Measurements from ENCODE around the gene COL1A1. TPM values are rescaled to one million over a fixed set of nuclear protein-coding genes. Genes with fewer than 3 reads are reported as not detected.

Gene COL1A1
- total and polyA plus RNA-seq, 5 donors from 2014 or later = 26.2 TPM; not detected in 4

- peaks cover 4 to 12% of the 10 kb centered on the region in 2 experiments for H3K9me3 ChIP-seq (ENCODE audit: control insufficient read depth in 2 of 2, low read length in 2 of 2)
- H3K4me3 Mint-ChIP-seq = no peak overlapping the region
- DNase-seq (no peak), ATAC-seq (ENCODE audit: low read depth in 2 of 2) (no peak)
- H3K4me1 ChIP-seq (ENCODE audit: control insufficient read depth, insufficient read depth, low read length, poor library complexity, severe bottlenecking) = no peaks in the 10 kb centered on the region
- no peak overlapping the region for H3K27ac Mint-ChIP-seq
- no peak overlapping the region for H3K4me3 ChIP-seq (ENCODE audit: low read depth, low read length)
- H3K36me3 ChIP-seq (ENCODE audit: control insufficient read depth, insufficient read depth, low read length) = no peaks in the 10 kb centered on the region
- H3K27me3 ChIP-seq (ENCODE audit: control insufficient read depth, insufficient read depth, low read length) = peaks cover 16% of the 10 kb centered on the region
- no peaks in the 10 kb centered on the region for H3K4me1 Mint-ChIP-seq
- H3K27me3 Mint-ChIP-seq = peaks cover 36% of the 10 kb centered on the region
- no peaks in the 10 kb centered on the region for H3K36me3 Mint-ChIP-seq
- H3K27ac ChIP-seq (ENCODE audit: insufficient read depth, low read length, poor library complexity, severe bottlenecking) = no peak overlapping the region
- H3K9me3 Mint-ChIP-seq = peaks cover 0 to 7% (median 3%) of the 10 kb centered on the region in 7 donors
Measured at GRCh38 chr17:50234581-50234980, 33.1 kb upstream of the COL1A1 start.

DNA sequence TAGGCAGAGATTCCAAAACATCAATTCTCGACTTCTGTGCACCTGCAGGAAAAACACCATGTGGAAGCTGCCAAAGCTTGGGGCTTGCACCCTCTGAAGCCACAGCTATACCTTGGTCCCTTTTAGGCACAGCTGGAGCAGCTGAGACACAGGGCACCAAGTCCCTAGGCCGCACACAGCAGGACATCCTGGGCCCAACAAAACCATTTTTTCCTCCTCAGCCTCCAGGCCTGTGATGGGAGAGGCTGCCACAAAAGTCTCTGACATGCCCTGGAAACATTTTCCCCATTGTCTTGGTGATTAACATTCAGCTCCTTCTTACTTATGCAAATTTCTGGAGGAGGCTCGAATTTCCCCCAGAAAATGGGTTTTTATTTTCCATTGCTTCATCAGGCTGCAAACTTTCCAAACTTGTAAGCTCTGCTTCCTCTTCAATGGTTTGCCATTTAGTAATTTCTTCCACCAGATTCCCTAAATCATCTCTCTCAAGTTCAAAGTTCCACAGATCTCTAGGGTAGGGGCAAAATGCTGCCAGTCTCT is 24.3 kb upstream of the COL1A1 start:
- Mint-ChIP-seq H3K27ac (no peak overlapping the region), H3K9me3 (peaks cover 1 to 29% (median 7%) of the 10 kb centered on the region in 7 donors), H3K27me3 (peaks cover 18% of the 10 kb centered on the region), H3K4me1 (no peaks in the 10 kb centered on the region), H3K4me3 (no peak overlapping the region), H3K36me3 (peaks cover 10% of the 10 kb centered on the region)
- Histone ChIP-seq H3K36me3 (ENCODE audit: control insufficient read depth, insufficient read depth, low read length) (no peaks in the 10 kb centered on the region), H3K27me3 (ENCODE audit: control insufficient read depth, insufficient read depth, low read length) (no peaks in the 10 kb centered on the region), H3K4me1 (ENCODE audit: control insufficient read depth, insufficient read depth, low read length, poor library complexity, severe bottlenecking) (no peaks in the 10 kb centered on the region), H3K27ac (ENCODE audit: insufficient read depth, low read length, poor library complexity, severe bottlenecking) (no peak overlapping the region), H3K4me3 (ENCODE audit: low read depth, low read length) (no peak overlapping the region), H3K9me3 (ENCODE audit: control insufficient read depth in 2 of 2, low read length in 2 of 2) (peaks cover 0 to 10% of the 10 kb centered on the region in 2 experiments)
- ATAC-seq (ENCODE audit: low read depth in 2 of 2) (no peak), DNase-seq (no peak)

GRCh38 chr17:50222922-50223321 is 21.5 kb upstream of the COL1A1 start:
- Histone ChIP-seq H3K36me3 (ENCODE audit: control insufficient read depth, insufficient read depth, low read length) (no peaks in the 10 kb centered on the region), H3K27ac (ENCODE audit: insufficient read depth, low read length, poor library complexity, severe bottlenecking) (no peak overlapping the region), H3K9me3 (ENCODE audit: control insufficient read depth in 2 of 2, low read length in 2 of 2) (peaks cover 0 to 10% of the 10 kb centered on the region in 2 experiments), H3K4me3 (ENCODE audit: low read depth, low read length) (no peak overlapping the region), H3K4me1 (ENCODE audit: control insufficient read depth, insufficient read depth, low read length, poor library complexity, severe bottlenecking) (no peaks in the 10 kb centered on the region), H3K27me3 (ENCODE audit: control insufficient read depth, insufficient read depth, low read length) (no peaks in the 10 kb centered on the region)
- H3K4me1 Mint-ChIP-seq = no peaks in the 10 kb centered on the region
- H3K4me3 Mint-ChIP-seq = no peak overlapping the region
- H3K9me3 Mint-ChIP-seq = peaks cover 1 to 25% (median 4%) of the 10 kb centered on the region in 7 donors
- DNase-seq (no peak), ATAC-seq (ENCODE audit: low read depth in 2 of 2) (no peak)
- H3K36me3 Mint-ChIP-seq = peaks cover 10% of the 10 kb centered on the region
- H3K27ac Mint-ChIP-seq = no peak overlapping the region
- peaks cover 26% of the 10 kb centered on the region for H3K27me3 Mint-ChIP-seq

- Mint-ChIP-seq H3K36me3 (peaks cover 10% of the 10 kb centered on the region), H3K27me3 (peaks cover 23% of the 10 kb centered on the region), H3K4me1 (no peaks in the 10 kb centered on the region), H3K9me3 (peaks cover under 1 to 20% (median 3%) of the 10 kb centered on the region in 7 donors), H3K27ac (no peak overlapping the region), H3K4me3 (no peak overlapping the region)
- DNase-seq (no peak), ATAC-seq (ENCODE audit: low read depth in 2 of 2) (no peak)
- Histone ChIP-seq H3K36me3 (ENCODE audit: control insufficient read depth, insufficient read depth, low read length) (no peaks in the 10 kb centered on the region), H3K27me3 (ENCODE audit: control insufficient read depth, insufficient read depth, low read length) (no peaks in the 10 kb centered on the region), H3K9me3 (ENCODE audit: control insufficient read depth in 2 of 2, low read length in 2 of 2) (peaks cover 0 to 10% of the 10 kb centered on the region in 2 experiments), H3K27ac (ENCODE audit: insufficient read depth, low read length, poor library complexity, severe bottlenecking) (no peak overlapping the region), H3K4me1 (ENCODE audit: control insufficient read depth, insufficient read depth, low read length, poor library complexity, severe bottlenecking) (no peaks in the 10 kb centered on the region), H3K4me3 (ENCODE audit: low read depth, low read length) (no peak overlapping the region)
Measured at GRCh38 chr17:50221864-50222545, 20.6 kb upstream of the COL1A1 start.

- Histone ChIP-seq H3K36me3 (ENCODE audit: control insufficient read depth, insufficient read depth, low read length) (no peaks in the 10 kb centered on the region), H3K4me1 (ENCODE audit: control insufficient read depth, insufficient read depth, low read length, poor library complexity, severe bottlenecking) (no peaks in the 10 kb centered on the region), H3K27ac (ENCODE audit: insufficient read depth, low read length, poor library complexity, severe bottlenecking) (no peak overlapping the region), H3K4me3 (ENCODE audit: low read depth, low read length) (no peak overlapping the region), H3K9me3 (ENCODE audit: control insufficient read depth in 2 of 2, low read length in 2 of 2) (peaks cover 0 to 10% of the 10 kb centered on the region in 2 experiments), H3K27me3 (ENCODE audit: control insufficient read depth, insufficient read depth, low read length) (no peaks in the 10 kb centered on the region)
- H3K9me3 Mint-ChIP-seq = peaks cover 0 to 18% (median 3%) of the 10 kb centered on the region in 7 donors
- H3K27ac Mint-ChIP-seq = no peak overlapping the region
- peaks cover 21% of the 10 kb centered on the region for H3K27me3 Mint-ChIP-seq
- no peak overlapping the region for H3K4me3 Mint-ChIP-seq
- DNase-seq = peak in 1 of 3 donors; percentile 18
- ATAC-seq (ENCODE audit: low read depth in 2 of 2) = no peak
- peaks cover 10% of the 10 kb centered on the region for H3K36me3 Mint-ChIP-seq
- no peaks in the 10 kb centered on the region for H3K4me1 Mint-ChIP-seq
Measured at GRCh38 chr17:50221266-50221863, 19.9 kb upstream of the COL1A1 start.

DNA sequence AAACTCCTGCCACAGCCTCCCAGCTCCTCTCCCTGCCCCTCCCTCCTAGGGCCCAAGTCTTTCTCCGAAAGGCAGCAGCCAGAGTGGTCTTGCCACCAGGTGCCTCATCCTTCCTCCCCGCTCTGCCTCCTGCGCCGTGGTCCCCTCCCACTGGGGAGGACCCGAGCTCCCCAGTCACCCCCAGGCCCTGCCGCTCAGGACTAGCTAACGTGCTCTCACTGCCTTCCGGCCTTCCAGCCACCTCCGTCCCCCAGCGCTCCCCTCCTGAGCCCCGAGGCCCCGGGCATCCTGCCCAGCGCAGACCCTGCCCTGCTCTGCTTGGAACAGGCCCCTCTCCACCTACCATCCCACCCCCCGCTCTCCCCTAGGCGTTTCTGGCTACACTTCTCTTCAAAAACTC is 19.4 kb upstream of the COL1A1 start:
- H3K27me3 Mint-ChIP-seq = peaks cover 21% of the 10 kb centered on the region

DNA sequence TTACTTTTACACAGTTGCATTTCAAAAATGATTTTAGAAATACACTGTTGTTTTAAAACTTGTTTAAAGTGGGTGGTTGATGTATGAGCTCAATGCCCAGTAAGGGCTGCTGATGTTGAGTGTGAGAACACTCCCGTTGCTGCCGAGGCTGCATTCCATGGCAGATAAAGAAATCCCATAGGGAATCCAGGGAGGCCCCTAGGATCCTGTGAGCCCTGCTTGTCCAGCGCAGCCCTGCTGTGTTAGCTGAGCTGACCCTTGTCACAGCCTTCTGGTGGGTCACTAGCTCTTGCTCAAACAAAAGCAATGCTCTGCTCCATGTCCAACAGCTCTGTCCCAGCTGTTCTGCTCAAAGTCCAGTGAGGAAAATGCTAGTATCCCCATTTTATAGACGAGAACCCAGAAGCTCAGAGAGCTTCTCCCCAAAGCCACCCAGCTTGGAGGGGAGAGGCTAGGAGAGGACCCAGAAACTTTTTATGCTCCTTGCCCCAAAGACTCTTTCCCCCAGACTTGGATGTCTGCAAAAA is 18.6 kb upstream of the COL1A1 start:
- H3K9me3 ChIP-seq (ENCODE audit: control insufficient read depth in 2 of 2, low read length in 2 of 2) = peaks cover 0 to under 1% of the 10 kb centered on the region in 2 experiments
- no peaks in the 10 kb centered on the region for H3K4me1 ChIP-seq (ENCODE audit: control insufficient read depth, insufficient read depth, low read length, poor library complexity, severe bottlenecking)
- no peaks in the 10 kb centered on the region for H3K27me3 ChIP-seq (ENCODE audit: control insufficient read depth, insufficient read depth, low read length)
- no peak overlapping the region for H3K27ac ChIP-seq (ENCODE audit: insufficient read depth, low read length, poor library complexity, severe bottlenecking)
- Mint-ChIP-seq H3K36me3 (peaks cover 6% of the 10 kb centered on the region), H3K27me3 (peaks cover 17% of the 10 kb centered on the region), H3K9me3 (peaks cover 0 to 7% (median 2%) of the 10 kb centered on the region in 7 donors), H3K4me1 (no peaks in the 10 kb centered on the region), H3K4me3 (peak overlapping the region in 1 of 4 donors; percentile 7), H3K27ac (no peak overlapping the region)
- ATAC-seq (ENCODE audit: low read depth in 2 of 2) (no peak), DNase-seq (no peak)
- no peaks in the 10 kb centered on the region for H3K36me3 ChIP-seq (ENCODE audit: control insufficient read depth, insufficient read depth, low read length)
- H3K4me3 ChIP-seq (ENCODE audit: low read depth, low read length) = no peak overlapping the region

More for the DNA sequence above, 19.4 kb upstream of the COL1A1 start:
- no peak overlapping the region for H3K27ac Mint-ChIP-seq
- H3K9me3 ChIP-seq (ENCODE audit: control insufficient read depth in 2 of 2, low read length in 2 of 2) = peaks cover 0 to 8% of the 10 kb centered on the region in 2 experiments
- no peak overlapping the region for H3K4me3 ChIP-seq (ENCODE audit: low read depth, low read length)
- H3K27ac ChIP-seq (ENCODE audit: insufficient read depth, low read length, poor library complexity, severe bottlenecking) = no peak overlapping the region
- no peaks in the 10 kb centered on the region for H3K4me1 ChIP-seq (ENCODE audit: control insufficient read depth, insufficient read depth, low read length, poor library complexity, severe bottlenecking)
- H3K9me3 Mint-ChIP-seq = peaks cover 0 to 14% (median 3%) of the 10 kb centered on the region in 7 donors
- no peaks in the 10 kb centered on the region for H3K4me1 Mint-ChIP-seq
- ATAC-seq (ENCODE audit: low read depth in 2 of 2) (no peak), DNase-seq (no peak)
- H3K36me3 ChIP-seq (ENCODE audit: control insufficient read depth, insufficient read depth, low read length) = no peaks in the 10 kb centered on the region
- H3K36me3 Mint-ChIP-seq = peaks cover 6% of the 10 kb centered on the region
- no peaks in the 10 kb centered on the region for H3K27me3 ChIP-seq (ENCODE audit: control insufficient read depth, insufficient read depth, low read length)
- no peak overlapping the region for H3K4me3 Mint-ChIP-seq
